Measurements from ENCODE around the gene DDX25.
"Not testable (repeated sequence)": the region's sequence is repeated elsewhere in the genome, so short reads cannot be mapped to it uniquely, and the experiment has no call there.

Gene DDX25

GRCh38 chr11:125904678-125905077 is 370 bp downstream of the DDX25 start:
- no peak for DNase-seq

GRCh38 chr11:125910226-125910849 is 6.0 kb downstream of the DDX25 start:
- no peak for DNase-seq

GRCh38 chr11:125914601-125915000 is 10.3 kb downstream of the DDX25 start:
- not testable (repeated sequence) for DNase-seq

GRCh38 chr11:125916683-125917347 is 12.5 kb downstream of the DDX25 start:
- no peak for DNase-seq

- no peak for DNase-seq
Measured at GRCh38 chr11:125918140-125918840, 14.0 kb downstream of the DDX25 start.

- DNase-seq: no peak
Measured at GRCh38 chr11:125921042-125921441, 16.7 kb downstream of the DDX25 start.

- DNase-seq: no peak
Measured at GRCh38 chr11:125922156-125922555, 17.8 kb downstream of the DDX25 start.

GRCh38 chr11:125923012-125923579 is 18.8 kb downstream of the DDX25 start:
- DNase-seq: peak; percentile 32

- no peak for DNase-seq
Measured at GRCh38 chr11:125923633-125924032, 19.3 kb downstream of the DDX25 start.

- no peak for DNase-seq
Measured at GRCh38 chr11:125924384-125925007, 20.2 kb downstream of the DDX25 start.

GRCh38 chr11:125925247-125925740 is 21.0 kb downstream of the DDX25 start:
- DNase-seq: no peak

GRCh38 chr11:125925804-125926203 is 21.5 kb downstream of the DDX25 start:
- no peak for DNase-seq

- no peak for DNase-seq
Measured at GRCh38 chr11:125926682-125927081, 22.4 kb downstream of the DDX25 start.

- no peak for DNase-seq
Measured at GRCh38 chr11:125929445-125930075, 25.3 kb downstream of the DDX25 start.

- DNase-seq: no peak
Measured at GRCh38 chr11:125930076-125930450, 25.8 kb downstream of the DDX25 start.

GRCh38 chr11:125931116-125931515 is 26.8 kb downstream of the DDX25 start:
- DNase-seq: no peak

GRCh38 chr11:125931668-125932067 is 27.4 kb downstream of the DDX25 start:
- DNase-seq: no peak

GRCh38 chr11:125932301-125932700 is 28.0 kb downstream of the DDX25 start:
- DNase-seq: no peak

- DNase-seq: no peak
Measured at GRCh38 chr11:125933030-125933813, 28.9 kb downstream of the DDX25 start.

GRCh38 chr11:125934473-125934872 is 30.2 kb downstream of the DDX25 start:
- no peak for DNase-seq

GRCh38 chr11:125935056-125935455 is 30.7 kb downstream of the DDX25 start:
- DNase-seq: no peak
